Activated T-helper 1 cell treated with Interleukin-2 at 50 U/mL for 16 hours (primary cell): ENCODE results near the gene OR14A16.

Source experiments
- DNase-seq: peaks from one replicate; pipeline ENCODE4 v3.0.0-alpha.2; 2020; ENCODE audit warnings: low read depth

Gene OR14A16

GRCh38 chr1:247824023-247824422, at the start of gene OR14A16:
Gene OR14A16, minus strand, starts transcription at chr1:247824119. Its CDS starts 8,390 bp downstream, at chr1:247815729.
- DNase-seq, result no peak

GRCh38 chr1:247865416-247865815, 41.5 kb upstream of the OR14A16 start:
- no peak for DNase-seq

DNA sequence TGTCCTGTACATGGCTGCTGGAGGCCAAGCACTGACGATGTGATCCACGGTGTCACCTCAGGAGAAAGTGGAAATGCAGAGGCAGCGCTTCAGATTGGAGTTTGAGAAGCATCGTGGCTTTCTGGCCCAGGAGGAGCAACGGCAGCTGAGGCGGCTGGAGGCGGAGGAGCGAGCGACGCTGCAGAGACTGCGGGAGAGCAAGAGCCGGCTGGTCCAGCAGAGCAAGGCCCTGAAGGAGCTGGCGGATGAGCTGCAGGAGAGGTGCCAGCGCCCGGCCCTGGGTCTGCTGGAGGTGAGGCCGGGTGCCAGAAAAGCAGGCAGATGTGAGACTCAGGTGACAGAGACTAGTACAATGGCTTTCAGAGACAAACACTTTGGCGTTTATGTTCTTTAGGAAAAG, 40.7 kb upstream of the OR14A16 start:
- DNase-seq, result no peak

- DNase-seq, result no peak
Observed at GRCh38 chr1:247862756-247863155, 38.8 kb upstream of the OR14A16 start.

- no peak for DNase-seq
Observed at GRCh38 chr1:247857985-247858619, 34.2 kb upstream of the OR14A16 start.

DNA sequence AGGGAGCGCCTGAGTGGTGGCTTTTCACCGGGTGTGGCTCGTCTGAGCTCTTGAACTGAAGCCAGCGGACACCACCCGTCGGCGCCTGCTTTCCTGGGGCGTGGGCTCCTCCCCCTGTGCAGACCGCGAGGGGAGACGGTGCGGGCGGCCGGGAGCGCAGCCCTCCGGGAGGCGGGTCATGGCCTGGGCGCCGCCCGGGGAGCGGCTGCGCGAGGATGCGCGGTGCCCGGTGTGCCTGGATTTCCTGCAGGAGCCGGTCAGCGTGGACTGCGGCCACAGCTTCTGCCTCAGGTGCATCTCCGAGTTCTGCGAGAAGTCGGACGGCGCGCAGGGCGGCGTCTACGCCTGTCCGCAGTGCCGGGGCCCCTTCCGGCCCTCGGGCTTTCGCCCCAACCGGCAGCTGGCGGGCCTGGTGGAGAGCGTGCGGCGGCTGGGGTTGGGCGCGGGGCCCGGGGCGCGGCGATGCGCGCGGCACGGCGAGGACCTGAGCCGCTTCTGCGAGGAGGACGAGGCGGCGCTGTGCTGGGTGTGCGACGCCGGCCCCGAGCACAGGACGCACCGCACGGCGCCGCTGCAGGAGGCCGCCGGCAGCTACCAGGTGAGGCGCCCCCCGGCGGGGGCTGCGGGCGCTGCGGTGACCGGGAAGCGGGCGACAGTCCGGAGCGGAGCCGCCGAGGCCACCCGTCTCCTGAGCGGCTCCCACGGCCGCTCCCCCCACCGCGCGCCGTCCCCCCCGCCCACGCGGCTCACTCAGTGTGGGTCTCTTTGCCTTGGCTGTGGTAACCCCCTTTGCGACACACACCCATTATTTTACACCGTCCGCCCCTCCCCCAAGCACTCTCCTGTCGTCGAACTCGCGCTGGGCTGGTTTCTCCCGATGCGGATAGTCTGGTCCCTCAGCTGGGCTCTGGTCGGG, 33.4 kb upstream of the OR14A16 start, which contains the start of gene TRIM58:
Gene TRIM58, plus strand, starts transcription at position 119 of the 916 bp plus-strand sequence. Its CDS starts 60 bp downstream, at position 179.
- DNase-seq, result no peak

GRCh38 chr1:247855911-247856310, 32.0 kb upstream of the OR14A16 start:
- no peak for DNase-seq

- DNase-seq, result no peak
Observed at GRCh38 chr1:247854899-247855545, 31.1 kb upstream of the OR14A16 start.

DNA sequence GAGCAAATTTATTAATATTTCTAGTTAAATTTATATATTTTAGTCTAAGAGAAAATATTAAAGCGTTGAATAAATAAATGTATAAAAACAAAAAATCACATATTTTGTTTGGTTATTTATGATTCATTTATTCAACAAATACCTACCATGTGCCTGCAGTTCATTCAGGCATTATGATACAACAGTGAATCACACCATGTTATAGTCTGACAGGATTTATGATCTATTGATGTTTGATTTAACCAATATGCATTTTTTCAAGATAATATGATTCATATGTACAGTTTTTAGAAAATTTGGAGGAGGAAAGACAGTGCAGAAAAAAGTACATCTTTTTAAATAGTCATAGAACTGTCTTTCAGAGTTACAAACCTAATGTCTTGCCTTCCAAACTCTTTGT, 25.7 kb upstream of the OR14A16 start:
- DNase-seq, result no peak

DNA sequence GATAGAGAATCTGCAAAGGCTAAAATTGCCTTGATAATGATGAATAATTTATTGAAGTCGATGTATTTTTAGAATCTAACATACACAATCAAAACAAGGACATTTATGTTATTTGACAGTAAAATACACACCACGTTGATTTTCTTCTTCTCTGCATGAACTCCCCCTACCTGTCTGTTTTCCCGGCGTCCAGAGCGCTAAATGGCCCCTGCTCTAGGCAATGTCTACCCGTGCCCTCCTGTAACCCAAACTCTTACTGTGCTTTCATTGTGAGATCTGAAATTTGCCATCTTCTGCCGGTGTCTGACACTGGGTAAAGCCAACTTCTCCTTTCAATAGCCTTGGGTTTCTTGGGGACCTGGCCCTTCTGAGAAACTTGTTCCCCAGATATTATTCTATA, 24.4 kb upstream of the OR14A16 start:
- no peak for DNase-seq

GRCh38 chr1:247845693-247846017, 21.7 kb upstream of the OR14A16 start:
- DNase-seq, result no peak

GRCh38 chr1:247845011-247845692, 21.2 kb upstream of the OR14A16 start:
- no peak for DNase-seq

DNA sequence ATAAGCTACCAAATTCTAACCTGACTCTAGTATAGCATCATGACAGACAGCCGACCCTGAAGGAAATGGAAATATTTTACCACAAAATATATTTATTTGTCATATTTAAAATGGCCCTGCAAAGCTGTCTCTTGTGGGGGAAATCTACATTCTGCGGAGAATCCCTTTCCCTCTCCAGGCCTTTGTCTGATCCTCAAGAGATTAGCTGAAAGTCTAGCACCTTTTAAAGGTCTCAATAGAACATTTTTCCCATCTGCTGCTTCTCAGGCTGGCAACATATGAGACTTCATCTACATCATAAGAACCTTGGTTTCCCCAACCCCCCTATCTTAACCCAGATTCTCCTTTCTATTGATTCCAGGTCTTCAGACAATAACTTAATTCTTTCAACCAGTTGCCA, 19.5 kb upstream of the OR14A16 start:
- DNase-seq, result no peak

DNA sequence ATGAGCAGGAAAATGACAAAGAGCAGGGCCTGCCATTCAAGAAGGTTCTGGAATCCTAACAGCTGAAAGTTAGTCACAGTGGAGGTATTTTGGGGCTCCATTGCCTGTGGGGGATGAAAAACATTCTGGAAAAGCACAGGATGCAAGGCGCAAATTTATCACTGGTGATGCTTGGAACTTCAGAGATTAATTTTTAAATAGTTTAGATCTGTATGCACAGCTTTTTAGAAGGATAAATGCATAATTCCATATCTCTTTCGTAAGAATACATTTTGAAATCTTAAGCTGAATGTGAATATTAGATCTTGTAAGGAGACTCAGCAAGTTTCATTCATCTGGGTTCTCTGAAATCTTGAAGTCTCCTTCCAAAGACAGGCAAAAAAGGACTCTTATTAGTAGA, 17.9 kb upstream of the OR14A16 start, which contains the start of gene OR11L1:
Gene OR11L1, minus strand, starts transcription at position 101 of the 400 bp plus-strand sequence. Its CDS starts 0 bp downstream, at position 101.
- DNase-seq, result no peak

- DNase-seq, result no peak
Observed at GRCh38 chr1:247840818-247841217, 16.9 kb upstream of the OR14A16 start.

GRCh38 chr1:247833601-247834000, 9.7 kb upstream of the OR14A16 start:
- DNase-seq, result no peak

GRCh38 chr1:247829656-247830055, 5.7 kb upstream of the OR14A16 start:
- DNase-seq, result no peak

DNA sequence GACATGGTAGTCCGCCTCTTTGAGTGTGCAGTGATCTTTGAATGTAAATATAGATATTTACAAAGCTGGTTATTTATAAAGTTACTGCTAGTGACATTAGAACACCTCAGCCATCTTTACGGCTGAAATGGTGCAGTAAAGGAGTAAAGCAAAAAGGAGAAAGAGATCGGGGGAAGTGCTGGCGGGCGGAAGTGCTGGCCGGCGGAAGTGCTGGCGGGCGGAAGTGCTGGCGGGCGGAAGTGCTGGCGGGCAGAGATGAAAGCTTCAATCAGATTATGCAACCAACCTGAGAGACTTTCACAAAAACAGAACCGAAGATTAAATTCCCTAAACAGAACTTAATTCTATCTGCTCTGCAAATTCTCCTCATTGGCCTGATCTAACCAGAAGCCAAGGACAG, 1.4 kb upstream of the OR14A16 start:
- DNase-seq, result no peak

- DNase-seq, result no peak
Observed at GRCh38 chr1:247822060-247822459, 1.9 kb downstream of the OR14A16 start.

DNA sequence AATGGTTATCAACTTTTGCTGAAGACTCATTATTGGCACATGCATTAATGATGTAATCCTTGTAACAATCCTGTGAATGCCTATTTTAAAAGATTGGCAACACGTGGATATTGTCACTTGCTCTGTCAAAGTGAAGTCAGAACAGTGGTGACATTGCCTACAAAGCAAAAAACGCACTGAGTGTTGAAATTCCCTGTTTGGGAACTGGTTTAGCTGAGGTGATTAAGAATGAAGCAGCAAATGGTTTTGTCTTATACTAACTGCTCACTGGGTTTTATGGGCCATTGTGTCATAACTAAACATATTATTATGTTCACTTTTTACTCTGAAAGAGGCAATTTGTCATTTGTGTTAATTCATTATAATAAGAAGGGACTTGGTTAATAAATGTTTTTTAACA, 11.3 kb downstream of the OR14A16 start:
- no peak for DNase-seq

DNA sequence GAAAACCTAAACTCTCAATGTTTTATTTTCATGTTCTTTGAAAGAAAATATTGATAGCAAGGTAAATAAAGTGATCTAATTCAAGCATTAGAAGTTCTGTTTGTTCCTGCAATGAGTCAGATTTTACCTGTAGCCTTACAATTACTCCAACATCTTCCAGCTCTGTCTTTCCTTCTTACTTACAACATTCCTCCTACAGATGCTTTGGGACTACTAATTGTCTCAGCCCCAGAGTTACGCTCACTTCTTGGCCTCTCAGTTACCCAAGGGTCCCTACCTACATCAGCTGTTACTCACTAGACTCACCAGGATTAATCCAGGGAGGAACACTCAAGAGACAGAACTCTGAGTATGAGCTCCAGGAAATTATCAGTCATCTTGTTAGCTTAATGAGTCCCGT, 26.4 kb downstream of the OR14A16 start:
- no peak for DNase-seq

GRCh38 chr1:247769603-247770002, 54.3 kb downstream of the OR14A16 start:
- no peak for DNase-seq
